Measurements from ENCODE around the gene TPH1. TPM values are rescaled to one million over a fixed set of nuclear protein-coding genes. Genes with fewer than 3 reads are reported as not detected.

TPH1 gene
- total RNA-seq, 1 experiment from 2014 or later, result 0.21 TPM

GRCh38 chr11:18071098-18071705 lies 25.1 kb upstream of the TPH1 start:
- no peaks in the 10 kb centered on the region for H3K27me3 ChIP-seq (replicated peaks; ENCODE audit: insufficient read depth, low read depth, low read length, poor library complexity)
- BruUV-seq (replicated peaks), result no TSS peak
- no peak overlapping the region for H3K4me3 ChIP-seq (ENCODE audit: low read depth, low read length, poor library complexity, severe bottlenecking)
- POLR2A ChIA-PET (ENCODE audit: low non-redundant PET), result no interaction called here
- intact Hi-C loops (cut with micrococcal nuclease; ENCODE audit: unreplicated experiment), result no loop called here
- H3K4me1 ChIP-seq (ENCODE audit: insufficient read depth, low read length, poor library complexity, severe bottlenecking), result no peaks in the 10 kb centered on the region
- H3K9me3 ChIP-seq (ENCODE audit: low read depth, low read length, poor library complexity, severe bottlenecking), result no peaks in the 10 kb centered on the region
- no peak for DNase-seq (ENCODE audit: low spot score)
- no peak overlapping the region for H3K27ac ChIP-seq (ENCODE audit: low read depth, low read length, poor library complexity, severe bottlenecking)
- TF ChIP-seq CTCF (conservative IDR thresholded peaks at IDR 0.05; ENCODE audit: low read depth, low read length), result no peak
- TF ChIP-seq EZH2 (IDR thresholded peaks at IDR 0.05; ENCODE audit: borderline replicate concordance, low read depth, low read length, poor library complexity, severe bottlenecking), result no peak
- CTCF ChIA-PET, result no interaction called here
- H3K36me3 ChIP-seq (ENCODE audit: insufficient read depth, low read length, poor library complexity, severe bottlenecking), result no peaks in the 10 kb centered on the region

- BruUV-seq (replicated peaks), result no TSS peak
- Histone ChIP-seq H3K4me1 (ENCODE audit: insufficient read depth, low read length, poor library complexity, severe bottlenecking) (no peaks in the 10 kb centered on the region), H3K27me3 (replicated peaks; ENCODE audit: insufficient read depth, low read depth, low read length, poor library complexity) (no peaks in the 10 kb centered on the region), H3K9me3 (ENCODE audit: low read depth, low read length, poor library complexity, severe bottlenecking) (no peaks in the 10 kb centered on the region), H3K27ac (ENCODE audit: low read depth, low read length, poor library complexity, severe bottlenecking) (no peak overlapping the region), H3K36me3 (ENCODE audit: insufficient read depth, low read length, poor library complexity, severe bottlenecking) (no peaks in the 10 kb centered on the region), H3K4me3 (ENCODE audit: low read depth, low read length, poor library complexity, severe bottlenecking) (no peak overlapping the region)
- DNase-seq (ENCODE audit: low spot score), result no peak
- ChIA-PET POLR2A (ENCODE audit: low non-redundant PET) (no interaction called here), CTCF (no interaction called here)
- intact Hi-C loops (cut with micrococcal nuclease; ENCODE audit: unreplicated experiment), result no loop called here
- TF ChIP-seq EZH2 (IDR thresholded peaks at IDR 0.05; ENCODE audit: borderline replicate concordance, low read depth, low read length, poor library complexity, severe bottlenecking) (no peak), CTCF (conservative IDR thresholded peaks at IDR 0.05; ENCODE audit: low read depth, low read length) (no peak)
Observed at GRCh38 chr11:18067372-18067771, 21.3 kb upstream of the TPH1 start.

GRCh38 chr11:18066626-18067025 lies 20.6 kb upstream of the TPH1 start:
- no peaks in the 10 kb centered on the region for H3K27me3 ChIP-seq (replicated peaks; ENCODE audit: insufficient read depth, low read depth, low read length, poor library complexity)
- H3K4me3 ChIP-seq (ENCODE audit: low read depth, low read length, poor library complexity, severe bottlenecking), result no peak overlapping the region
- BruUV-seq (replicated peaks), result no TSS peak
- CTCF ChIA-PET, result no interaction called here
- TF ChIP-seq CTCF (conservative IDR thresholded peaks at IDR 0.05; ENCODE audit: low read depth, low read length) (no peak), EZH2 (IDR thresholded peaks at IDR 0.05; ENCODE audit: borderline replicate concordance, low read depth, low read length, poor library complexity, severe bottlenecking) (no peak)
- intact Hi-C loops (cut with micrococcal nuclease; ENCODE audit: unreplicated experiment), result no loop called here
- no peaks in the 10 kb centered on the region for H3K9me3 ChIP-seq (ENCODE audit: low read depth, low read length, poor library complexity, severe bottlenecking)
- no peaks in the 10 kb centered on the region for H3K36me3 ChIP-seq (ENCODE audit: insufficient read depth, low read length, poor library complexity, severe bottlenecking)
- H3K4me1 ChIP-seq (ENCODE audit: insufficient read depth, low read length, poor library complexity, severe bottlenecking), result no peaks in the 10 kb centered on the region
- DNase-seq (ENCODE audit: low spot score), result no peak
- POLR2A ChIA-PET (ENCODE audit: low non-redundant PET), result no interaction called here
- H3K27ac ChIP-seq (ENCODE audit: low read depth, low read length, poor library complexity, severe bottlenecking), result no peak overlapping the region

Measured in A673 (cell line).